Chondrocyte (in vitro differentiated cells): Measurements from ENCODE around the gene NMNAT1. TPM values are rescaled to one million over a fixed set of nuclear protein-coding genes. Genes with fewer than 3 reads are reported as not detected.
"Not testable (repeated sequence)": the region's sequence is repeated elsewhere in the genome, so short reads cannot be mapped to it uniquely, and the experiment has no call there.

Source experiments
- DNase-seq: peaks from one replicate; pipeline ENCODE4 v3.0.0; 2021; ENCODE audit warnings: mixed read lengths, low spot score
- H3K27ac Mint-ChIP-seq: one replicate; pipeline ENCODE4 v1.8.0; 2021; ENCODE audit warnings: mild to moderate bottlenecking, moderate library complexity, mixed read lengths; ENCODE audit not compliant: unreplicated experiment
- H3K27me3 Mint-ChIP-seq: 2 replicates; pipeline ENCODE4 v1.8.0; 2021; ENCODE audit warnings: low read depth, mixed read lengths
- H3K36me3 Mint-ChIP-seq: 2 replicates; pipeline ENCODE4 v1.8.0; 2021; ENCODE audit warnings: low read depth, mixed read lengths
- H3K4me1 Mint-ChIP-seq: 2 replicates; pipeline ENCODE4 v1.8.0; 2021; ENCODE audit warnings: low read depth, mild to moderate bottlenecking, mixed read lengths
- H3K4me3 Mint-ChIP-seq: one replicate; pipeline ENCODE4 v1.8.0; 2021; ENCODE audit warnings: mild to moderate bottlenecking, moderate library complexity, mixed read lengths; ENCODE audit not compliant: unreplicated experiment
- H3K9me3 Mint-ChIP-seq: 2 replicates; pipeline ENCODE4 v1.8.0; 2021; ENCODE audit warnings: low read depth, mixed read lengths
- total RNA-seq: library from RNA; stranded (reverse); gene quantifications from 3 replicates; pipeline ENCODE4 v1.2.1, GENCODE V29; 2021
- TF ChIP-seq, protein P1 (sequence below): fragments of 200-600 bp; sonication (generic); IDR thresholded peaks from 2 replicates; pipeline ENCODE4 v1.5.0; 2021; ENCODE audit warnings: antibody characterized with exemption, mild to moderate bottlenecking, moderate library complexity

NMNAT1 gene
- total RNA-seq, 1 donor from 2014 or later = 13.8 TPM

- no peak for DNase-seq
- Mint-ChIP-seq H3K4me3 (no peak overlapping the region), H3K9me3 (no peaks in the 10 kb centered on the region), H3K27ac (peak overlapping the region; percentile 52), H3K4me1 (peaks cover 24% of the 10 kb centered on the region), H3K36me3 (no peaks in the 10 kb centered on the region), H3K27me3 (no peaks in the 10 kb centered on the region)
- TF ChIP-seq, protein P1, sequence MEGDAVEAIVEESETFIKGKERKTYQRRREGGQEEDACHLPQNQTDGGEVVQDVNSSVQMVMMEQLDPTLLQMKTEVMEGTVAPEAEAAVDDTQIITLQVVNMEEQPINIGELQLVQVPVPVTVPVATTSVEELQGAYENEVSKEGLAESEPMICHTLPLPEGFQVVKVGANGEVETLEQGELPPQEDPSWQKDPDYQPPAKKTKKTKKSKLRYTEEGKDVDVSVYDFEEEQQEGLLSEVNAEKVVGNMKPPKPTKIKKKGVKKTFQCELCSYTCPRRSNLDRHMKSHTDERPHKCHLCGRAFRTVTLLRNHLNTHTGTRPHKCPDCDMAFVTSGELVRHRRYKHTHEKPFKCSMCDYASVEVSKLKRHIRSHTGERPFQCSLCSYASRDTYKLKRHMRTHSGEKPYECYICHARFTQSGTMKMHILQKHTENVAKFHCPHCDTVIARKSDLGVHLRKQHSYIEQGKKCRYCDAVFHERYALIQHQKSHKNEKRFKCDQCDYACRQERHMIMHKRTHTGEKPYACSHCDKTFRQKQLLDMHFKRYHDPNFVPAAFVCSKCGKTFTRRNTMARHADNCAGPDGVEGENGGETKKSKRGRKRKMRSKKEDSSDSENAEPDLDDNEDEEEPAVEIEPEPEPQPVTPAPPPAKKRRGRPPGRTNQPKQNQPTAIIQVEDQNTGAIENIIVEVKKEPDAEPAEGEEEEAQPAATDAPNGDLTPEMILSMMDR = no peak
Observed at GRCh38 chr1:9912264-9912936, 30.9 kb upstream of the NMNAT1 start.

GRCh38 chr1:9914610-9914937 lies 28.7 kb upstream of the NMNAT1 start:
- Mint-ChIP-seq H3K27ac (no peak overlapping the region), H3K27me3 (no peaks in the 10 kb centered on the region), H3K36me3 (no peaks in the 10 kb centered on the region), H3K9me3 (peaks cover 2% of the 10 kb centered on the region), H3K4me3 (no peak overlapping the region), H3K4me1 (peaks cover 12% of the 10 kb centered on the region)
- no peak for DNase-seq
- TF ChIP-seq, protein P1 = no peak

DNA sequence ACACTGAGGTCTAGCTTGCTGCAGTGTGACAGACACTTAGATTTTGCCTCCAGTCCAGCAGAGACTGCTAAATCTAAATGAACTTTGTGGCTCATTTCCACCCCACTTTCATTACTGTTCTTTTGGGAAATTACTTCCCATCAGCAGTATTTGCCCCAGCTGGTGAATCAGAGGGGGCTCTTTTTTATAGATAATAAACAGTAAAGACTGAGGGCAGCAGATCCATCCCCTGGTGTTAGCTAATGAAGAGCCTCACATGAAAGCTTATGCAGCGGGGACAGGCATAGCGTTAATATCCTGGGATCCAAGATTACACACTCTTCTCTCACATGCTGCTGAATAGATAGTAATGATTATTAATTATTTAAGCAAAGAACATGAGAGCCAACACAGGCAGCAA lies 26.8 kb upstream of the NMNAT1 start:
- Mint-ChIP-seq H3K9me3 (peaks cover 2% of the 10 kb centered on the region), H3K4me3 (no peak overlapping the region), H3K36me3 (no peaks in the 10 kb centered on the region), H3K4me1 (peaks cover 4% of the 10 kb centered on the region), H3K27me3 (no peaks in the 10 kb centered on the region), H3K27ac (no peak overlapping the region)
- TF ChIP-seq, protein P1 = no peak
- no peak for DNase-seq

DNA sequence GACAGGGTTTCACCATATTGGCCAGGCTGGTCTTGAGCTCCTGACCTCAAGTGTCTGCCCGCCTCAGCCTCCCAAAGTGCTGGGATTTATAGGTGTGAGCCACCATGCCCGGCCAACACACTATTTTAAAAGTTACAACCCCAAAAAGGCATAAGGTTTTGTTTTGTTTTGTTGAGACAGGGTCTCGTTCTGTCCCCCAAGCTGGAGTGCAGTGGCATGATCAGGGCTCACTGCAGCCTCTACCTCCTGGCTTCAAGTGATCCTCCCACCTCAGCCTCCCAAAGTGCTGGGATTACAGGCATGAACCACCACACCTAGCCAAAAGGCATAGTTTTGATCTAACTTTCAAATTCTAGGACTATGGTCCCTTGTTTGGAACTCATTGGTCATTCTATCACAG lies 25.8 kb upstream of the NMNAT1 start:
- not testable (repeated sequence) for H3K4me3 Mint-ChIP-seq, DNase-seq, H3K27ac Mint-ChIP-seq, H3K9me3 Mint-ChIP-seq, H3K27me3 Mint-ChIP-seq, H3K36me3 Mint-ChIP-seq, H3K4me1 Mint-ChIP-seq

- no peak overlapping the region for H3K4me3 Mint-ChIP-seq
- no peaks in the 10 kb centered on the region for H3K4me1 Mint-ChIP-seq
- H3K27me3 Mint-ChIP-seq = no peaks in the 10 kb centered on the region
- TF ChIP-seq, protein P1 = no peak
- H3K9me3 Mint-ChIP-seq = peaks cover 2% of the 10 kb centered on the region
- no peak for DNase-seq
- H3K27ac Mint-ChIP-seq = no peak overlapping the region
- H3K36me3 Mint-ChIP-seq = no peaks in the 10 kb centered on the region
Observed at GRCh38 chr1:9917901-9918300, 25.4 kb upstream of the NMNAT1 start.

DNA sequence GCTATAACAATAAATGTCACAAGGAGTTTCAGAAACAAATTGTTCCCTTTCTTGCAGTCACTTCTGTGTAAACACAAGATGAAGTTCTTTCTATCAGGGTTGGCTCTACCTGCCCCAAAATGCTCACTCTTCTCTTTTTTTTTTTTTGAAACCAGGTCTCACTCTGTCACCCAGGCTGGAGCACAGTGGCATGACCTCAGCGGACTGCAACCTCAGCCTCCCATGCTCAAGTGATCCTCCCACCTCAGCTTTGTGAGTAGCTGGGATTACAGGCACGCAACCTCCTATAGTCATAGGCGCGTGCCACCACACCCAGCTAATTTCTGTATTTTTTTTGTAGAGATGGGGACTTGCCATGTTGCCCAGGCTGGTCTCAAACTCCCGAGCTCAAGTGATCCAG lies 22.7 kb upstream of the NMNAT1 start:
- Mint-ChIP-seq H3K9me3 (peaks cover 2% of the 10 kb centered on the region), H3K27me3 (no peaks in the 10 kb centered on the region), H3K27ac (no peak overlapping the region), H3K4me1 (no peaks in the 10 kb centered on the region), H3K36me3 (no peaks in the 10 kb centered on the region), H3K4me3 (no peak overlapping the region)
- TF ChIP-seq, protein P1 = no peak
- no peak for DNase-seq
